HEK293 (cell line): ENCODE results near the gene MIF4GD.

Source experiments
- CTCF ChIA-PET: fragments of 350-600 bp; formaldehyde crosslinking; extraction: SDS; loops from one replicate; lab custom pipeline; 2021; ENCODE audit warnings: antibody characterized with exemption; lab: Yijun Ruan, JAX
- POLR2A ChIA-PET: fragments of 300-600 bp; formaldehyde crosslinking; extraction: SDS; loops from one replicate; lab custom pipeline; 2020; ENCODE audit warnings: antibody characterized with exemption, inconsistent platforms; lab: Yijun Ruan, JAX
- H3K27ac ChIP-seq: fragments of 200-500 bp; sonication (Bioruptor generic); 2 replicates; pipeline ENCODE4 v1.5.1; 2014; ENCODE audit warnings: low read depth, low read length, control low read depth, inconsistent platforms; ENCODE audit errors: extremely low read depth
- H3K36me3 ChIP-seq, 2 experiments: fragments of 200-500 bp in 1 of 2; sonication (Bioruptor generic) in 1 of 2; 1 replicate in 1 of 2; 2 replicates in 1 of 2; pipeline ENCODE4 v1.5.1; 2014 to 2017; ENCODE audit warnings: inconsistent platforms in 2 of 2, low read length in 2 of 2; ENCODE audit not compliant: control insufficient read depth in 2 of 2, insufficient read depth in 1 of 2
- H3K4me1 ChIP-seq: fragments of 200-500 bp; sonication (Bioruptor generic); 2 replicates; pipeline ENCODE4 v1.5.1; 2014; ENCODE audit warnings: mild to moderate bottlenecking, low read length, inconsistent platforms; ENCODE audit not compliant: control insufficient read depth, insufficient read depth
- H3K4me3 ChIP-seq: 2 replicates; pipeline ENCODE4 v1.5.1; 2011; ENCODE audit warnings: low read depth, mild to moderate bottlenecking, control low read depth, low read length, moderate library complexity
- H3K9me3 ChIP-seq: fragments of 200-500 bp; sonication (Bioruptor generic); 2 replicates; pipeline ENCODE4 v1.5.1; 2014; ENCODE audit warnings: low read depth, low read length, inconsistent platforms; ENCODE audit not compliant: control insufficient read depth, insufficient read depth
- BCL6B ChIP-seq: fragments of 450-650 bp; formaldehyde crosslinking; IDR thresholded peaks from 2 replicates; pipeline ENCODE4 v1.5.1; 2017; ENCODE audit warnings: missing biosample characterization, missing genetic modification characterization
- GLIS2 ChIP-seq: fragments of 450-650 bp; formaldehyde crosslinking; IDR thresholded peaks from 2 replicates; pipeline ENCODE4 v1.5.1; 2016; ENCODE audit warnings: missing biosample characterization, missing genetic modification characterization
- HOXC10 ChIP-seq: sonication (generic); formaldehyde crosslinking; IDR thresholded peaks from 2 replicates; pipeline ENCODE4 v1.8.1; 2023; ENCODE audit warnings: mild to moderate bottlenecking, missing genetic modification reagents
- ZBTB17 ChIP-seq: fragments of 450-650 bp; formaldehyde crosslinking; IDR thresholded peaks from 2 replicates; pipeline ENCODE4 v1.5.1; 2016; ENCODE audit warnings: missing biosample characterization, missing genetic modification characterization
- ZNF138 ChIP-seq: fragments of 450-650 bp; formaldehyde crosslinking; IDR thresholded peaks from 2 replicates; pipeline ENCODE4 v1.5.1; 2016; ENCODE audit warnings: missing biosample characterization, missing genetic modification characterization, borderline replicate concordance
- ZNF140 ChIP-seq: fragments of 450-650 bp; formaldehyde crosslinking; IDR thresholded peaks from 2 replicates; pipeline ENCODE4 v1.5.1; 2016; ENCODE audit warnings: missing biosample characterization, missing genetic modification characterization
- ZNF174 ChIP-seq: fragments of 450-650 bp; formaldehyde crosslinking; IDR thresholded peaks from 2 replicates; pipeline ENCODE4 v1.5.0; 2017; ENCODE audit warnings: missing biosample characterization, mild to moderate bottlenecking, missing genetic modification characterization
- ZNF2 ChIP-seq: fragments of 450-650 bp; formaldehyde crosslinking; IDR thresholded peaks from 2 replicates; pipeline ENCODE4 v1.5.1; 2016; ENCODE audit warnings: missing biosample characterization, missing genetic modification characterization
- ZNF221 ChIP-seq: fragments of 450-650 bp; formaldehyde crosslinking; IDR thresholded peaks from 2 replicates; pipeline ENCODE4 v1.5.1; 2017; ENCODE audit warnings: missing biosample characterization, missing genetic modification characterization, borderline replicate concordance
- ZNF324 ChIP-seq: fragments of 450-650 bp; formaldehyde crosslinking; IDR thresholded peaks from 2 replicates; pipeline ENCODE4 v1.5.1; 2016; ENCODE audit warnings: missing biosample characterization, missing genetic modification characterization
- ZNF335 ChIP-seq: fragments of 450-650 bp; formaldehyde crosslinking; conservative IDR thresholded peaks from 2 replicates; pipeline ENCODE4 v1.5.1; 2016; ENCODE audit warnings: missing biosample characterization, missing genetic modification characterization
- ZNF488 ChIP-seq: fragments of 450-650 bp; formaldehyde crosslinking; IDR thresholded peaks from 2 replicates; pipeline ENCODE4 v1.5.1; 2016; ENCODE audit warnings: missing biosample characterization, missing genetic modification characterization
- ZNF561 ChIP-seq: fragments of 450-650 bp; IDR thresholded peaks from 2 replicates; pipeline ENCODE4 v1.5.1; 2018; ENCODE audit warnings: missing biosample characterization, missing genetic modification characterization, borderline replicate concordance
- ZNF624 ChIP-seq: fragments of 450-650 bp; formaldehyde crosslinking; IDR thresholded peaks from 2 replicates; pipeline ENCODE4 v1.5.1; 2017; ENCODE audit warnings: missing biosample characterization, missing genetic modification characterization
- ZNF704 ChIP-seq: fragments of 450-650 bp; formaldehyde crosslinking; IDR thresholded peaks from 2 replicates; pipeline ENCODE4 v1.5.1; 2016; ENCODE audit warnings: missing biosample characterization, missing genetic modification characterization
- ZNF747 ChIP-seq: fragments of 450-650 bp; formaldehyde crosslinking; IDR thresholded peaks from 2 replicates; pipeline ENCODE4 v1.5.1; 2016; ENCODE audit warnings: missing biosample characterization, missing genetic modification characterization
- TF ChIP-seq, protein P1 (sequence below): IDR thresholded peaks from 2 replicates; pipeline ENCODE4 v1.6.1; 2011; ENCODE audit warnings: mild to moderate bottlenecking, low read depth, low read length, borderline replicate concordance
- TF ChIP-seq, protein P2 (sequence below): fragments of 450-650 bp; formaldehyde crosslinking; IDR thresholded peaks from 2 replicates; pipeline ENCODE4 v1.5.1; 2016; ENCODE audit warnings: missing biosample characterization, missing genetic modification characterization
- TF ChIP-seq, protein P3 (sequence below): fragments of 450-650 bp; IDR thresholded peaks from 2 replicates; pipeline ENCODE4 v1.5.1; 2018; ENCODE audit warnings: missing biosample characterization, missing genetic modification characterization

MIF4GD gene

DNA sequence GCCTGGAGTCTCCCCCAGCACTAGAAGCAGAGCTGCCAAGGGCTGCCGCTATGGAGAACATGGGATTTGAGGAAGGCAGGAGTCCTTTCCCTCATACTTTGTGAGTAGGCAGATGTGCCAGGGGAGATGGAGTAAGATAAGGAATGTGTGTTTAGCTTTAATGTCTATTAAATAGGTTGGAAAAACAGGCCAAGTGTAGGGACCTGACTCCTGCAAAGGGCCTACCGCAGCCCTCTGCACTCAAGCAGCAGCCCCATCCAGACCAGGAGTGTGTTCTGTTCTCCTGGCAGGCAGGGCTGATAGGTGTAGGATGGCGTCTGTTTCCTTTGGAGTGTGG, 1.8 kb upstream of the MIF4GD start:
- H3K9me3 ChIP-seq = no peaks in the 10 kb centered on the region
- H3K36me3 ChIP-seq = peaks cover 5 to 37% of the 10 kb centered on the region in 2 experiments; a peak in 2 of 3 replicates
- H3K27ac ChIP-seq = peak overlapping the region; percentile 94; the same call in 1 of the 2 replicates
- ChIA-PET CTCF (interaction anchor here (0.7 to 5.1 kb wide), 7 partner anchors 8 to 254 kb away, joined by 3 to 61 read pairs (median 4); partner anchors contain the start of genes GGA3, MRPS7 and SLC25A19), POLR2A (interaction anchor here (1.0 to 6.6 kb wide), 6 partner anchors 11 to 140 kb away, joined by 4 to 111 read pairs (median 22); partner anchors contain the start of genes GGA3, GRB2, MRPS7 and SLC25A19)
- no peak for TF ChIP-seq ZNF561 (tag by site-specific recombination)
- TF ChIP-seq, protein P1, sequence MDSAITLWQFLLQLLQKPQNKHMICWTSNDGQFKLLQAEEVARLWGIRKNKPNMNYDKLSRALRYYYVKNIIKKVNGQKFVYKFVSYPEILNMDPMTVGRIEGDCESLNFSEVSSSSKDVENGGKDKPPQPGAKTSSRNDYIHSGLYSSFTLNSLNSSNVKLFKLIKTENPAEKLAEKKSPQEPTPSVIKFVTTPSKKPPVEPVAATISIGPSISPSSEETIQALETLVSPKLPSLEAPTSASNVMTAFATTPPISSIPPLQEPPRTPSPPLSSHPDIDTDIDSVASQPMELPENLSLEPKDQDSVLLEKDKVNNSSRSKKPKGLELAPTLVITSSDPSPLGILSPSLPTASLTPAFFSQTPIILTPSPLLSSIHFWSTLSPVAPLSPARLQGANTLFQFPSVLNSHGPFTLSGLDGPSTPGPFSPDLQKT = no peak
- no peak for TF ChIP-seq GLIS2 (tag by site-specific recombination)
- no peak for TF ChIP-seq ZNF138 (tag by site-specific recombination)
- TF ChIP-seq, protein P2, sequence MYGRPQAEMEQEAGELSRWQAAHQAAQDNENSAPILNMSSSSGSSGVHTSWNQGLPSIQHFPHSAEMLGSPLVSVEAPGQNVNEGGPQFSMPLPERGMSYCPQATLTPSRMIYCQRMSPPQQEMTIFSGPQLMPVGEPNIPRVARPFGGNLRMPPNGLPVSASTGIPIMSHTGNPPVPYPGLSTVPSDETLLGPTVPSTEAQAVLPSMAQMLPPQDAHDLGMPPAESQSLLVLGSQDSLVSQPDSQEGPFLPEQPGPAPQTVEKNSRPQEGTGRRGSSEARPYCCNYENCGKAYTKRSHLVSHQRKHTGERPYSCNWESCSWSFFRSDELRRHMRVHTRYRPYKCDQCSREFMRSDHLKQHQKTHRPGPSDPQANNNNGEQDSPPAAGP (tag by site-specific recombination) = no peak
- TF ChIP-seq ZNF704 (tag by site-specific recombination) = no peak
- no peak for TF ChIP-seq ZNF140 (tag by site-specific recombination)
- no peak for TF ChIP-seq ZNF747 (tag by site-specific recombination)
- TF ChIP-seq ZNF624 (tag by site-specific recombination) = no peak
- TF ChIP-seq, protein P3, sequence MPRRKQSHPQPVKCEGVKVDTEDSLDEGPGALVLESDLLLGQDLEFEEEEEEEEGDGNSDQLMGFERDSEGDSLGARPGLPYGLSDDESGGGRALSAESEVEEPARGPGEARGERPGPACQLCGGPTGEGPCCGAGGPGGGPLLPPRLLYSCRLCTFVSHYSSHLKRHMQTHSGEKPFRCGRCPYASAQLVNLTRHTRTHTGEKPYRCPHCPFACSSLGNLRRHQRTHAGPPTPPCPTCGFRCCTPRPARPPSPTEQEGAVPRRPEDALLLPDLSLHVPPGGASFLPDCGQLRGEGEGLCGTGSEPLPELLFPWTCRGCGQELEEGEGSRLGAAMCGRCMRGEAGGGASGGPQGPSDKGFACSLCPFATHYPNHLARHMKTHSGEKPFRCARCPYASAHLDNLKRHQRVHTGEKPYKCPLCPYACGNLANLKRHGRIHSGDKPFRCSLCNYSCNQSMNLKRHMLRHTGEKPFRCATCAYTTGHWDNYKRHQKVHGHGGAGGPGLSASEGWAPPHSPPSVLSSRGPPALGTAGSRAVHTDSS = no peak
- TF ChIP-seq ZNF2 (tag by site-specific recombination) = no peak
- TF ChIP-seq ZNF488 (tag by site-specific recombination) = no peak
- no peak for TF ChIP-seq ZBTB17 (tag by site-specific recombination)
- TF ChIP-seq ZNF221 (tag by site-specific recombination) = no peak
- no peak for TF ChIP-seq ZNF174
- TF ChIP-seq ZNF335 (tag by site-specific recombination) = no peak
- no peak for TF ChIP-seq BCL6B (tag by site-specific recombination)
- TF ChIP-seq HOXC10 (CRISPR knock-in tag) = no peak
- TF ChIP-seq ZNF324 (tag by site-specific recombination) = no peak
- H3K4me1 ChIP-seq = peaks cover 4% of the 10 kb centered on the region; the same call in 1 of the 2 replicates
- no peak overlapping the region for H3K4me3 ChIP-seq
